ENCODE measurements around the gene RAMP1. TPM values are rescaled to one million over a fixed set of nuclear protein-coding genes. Genes with fewer than 3 reads are reported as not detected.

Gene RAMP1
- total RNA-seq, 1 donor from 2014 or later = 26.3 TPM

DNA sequence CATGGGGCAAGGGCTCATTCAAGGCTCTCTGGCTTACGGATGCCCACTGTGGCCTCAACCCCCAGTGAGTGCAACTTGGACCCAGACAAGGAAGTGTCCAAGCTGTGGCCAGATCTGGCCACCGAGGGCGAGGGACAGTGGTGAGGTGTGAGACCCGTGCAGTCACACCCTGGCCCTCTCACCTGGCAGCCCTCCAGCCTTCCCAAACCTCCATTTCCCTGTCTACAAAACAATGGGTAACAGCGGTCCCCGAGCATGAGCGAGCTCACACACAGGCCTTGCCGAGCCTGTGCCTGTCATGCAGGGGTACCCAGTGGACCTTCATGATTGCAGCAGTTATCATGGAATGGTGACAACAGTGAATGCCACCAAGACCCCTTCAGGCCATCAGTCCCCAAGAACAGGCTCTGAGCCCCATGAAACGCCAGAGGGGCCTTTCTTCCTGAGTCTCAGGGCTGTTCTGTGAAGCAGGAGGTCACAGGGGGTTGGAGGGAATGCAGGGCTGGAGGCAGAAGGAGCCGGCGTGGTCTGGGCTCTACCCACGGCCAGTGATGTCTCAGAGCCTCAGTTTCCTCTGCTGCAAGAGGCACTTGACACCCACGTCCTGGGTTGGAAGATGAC lies 49.8 kb downstream of the RAMP1 start:
- ATAC-seq (no peak), DNase-seq (ENCODE audit: low spot score) (peak; percentile 51)
- intact Hi-C loops (cut with DNase I) = no loop called here

DNA sequence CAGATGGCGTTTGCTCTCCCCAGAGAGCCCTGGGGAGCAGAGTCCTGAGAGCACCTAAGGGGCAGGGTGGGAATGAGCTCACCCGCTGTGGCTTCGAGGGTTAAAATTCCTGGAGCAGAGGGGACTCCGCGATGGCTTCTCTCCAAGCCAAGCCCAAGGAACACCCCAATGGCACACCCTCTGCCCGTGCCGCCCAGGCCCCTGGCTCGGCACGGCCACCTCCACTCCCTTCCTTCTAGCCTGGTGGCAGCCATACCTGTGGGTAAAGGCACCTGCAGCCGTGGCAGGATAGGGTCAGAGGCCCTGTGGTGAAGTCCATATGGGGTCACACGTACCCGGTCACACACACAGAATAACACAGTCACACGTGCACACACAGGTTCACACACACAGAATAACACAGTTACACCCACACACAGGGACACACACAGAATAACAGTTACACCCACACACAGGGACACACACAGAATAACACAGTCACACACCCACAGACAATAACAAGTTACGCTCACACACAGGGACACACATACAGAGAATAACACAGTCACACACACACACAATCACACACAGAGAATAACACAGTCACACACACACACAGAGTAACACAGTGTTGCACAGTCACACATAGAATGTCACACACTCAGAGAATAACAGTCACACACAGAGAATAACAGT lies 50.5 kb downstream of the RAMP1 start:
- intact Hi-C loops (cut with DNase I) = no loop called here
- peak; percentile 49 for DNase-seq (ENCODE audit: low spot score)
- no peak for ATAC-seq

DNA sequence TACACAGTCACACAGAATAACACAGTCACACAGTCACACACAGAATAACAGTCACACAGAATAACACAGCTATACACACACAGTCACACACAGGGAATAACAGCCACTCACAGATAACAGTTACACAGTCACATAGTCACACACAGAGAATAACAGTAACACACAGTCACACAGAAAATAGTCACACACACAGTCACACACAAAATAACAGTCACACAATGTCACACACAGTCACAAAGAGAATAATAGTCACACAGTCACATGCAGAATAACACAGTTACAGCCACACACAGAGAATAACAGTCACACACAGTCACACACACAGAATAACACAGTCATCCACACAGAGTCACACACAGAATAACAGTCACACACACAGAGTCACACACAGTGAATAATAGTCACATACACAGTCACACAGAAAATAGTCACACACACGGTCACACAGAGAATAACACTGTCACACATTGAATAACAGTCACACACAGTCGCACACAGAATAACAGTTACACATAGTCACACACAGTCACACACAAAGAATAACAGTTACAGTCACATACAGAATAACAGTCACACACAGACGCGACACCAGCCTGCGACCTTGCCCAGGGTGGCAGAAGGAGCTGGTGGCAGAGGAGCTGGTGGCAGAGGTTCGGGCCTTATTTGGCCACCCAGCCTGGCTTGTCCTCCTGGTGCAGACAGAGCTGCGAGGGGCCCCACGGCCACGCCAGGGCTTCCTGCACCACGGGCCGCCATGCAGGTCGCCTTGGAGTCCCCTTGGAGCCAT lies 51.3 kb downstream of the RAMP1 start:
- intact Hi-C loops (cut with DNase I) = no loop called here
- ATAC-seq (no peak), DNase-seq (ENCODE audit: low spot score) (peak; percentile 45)

DNA sequence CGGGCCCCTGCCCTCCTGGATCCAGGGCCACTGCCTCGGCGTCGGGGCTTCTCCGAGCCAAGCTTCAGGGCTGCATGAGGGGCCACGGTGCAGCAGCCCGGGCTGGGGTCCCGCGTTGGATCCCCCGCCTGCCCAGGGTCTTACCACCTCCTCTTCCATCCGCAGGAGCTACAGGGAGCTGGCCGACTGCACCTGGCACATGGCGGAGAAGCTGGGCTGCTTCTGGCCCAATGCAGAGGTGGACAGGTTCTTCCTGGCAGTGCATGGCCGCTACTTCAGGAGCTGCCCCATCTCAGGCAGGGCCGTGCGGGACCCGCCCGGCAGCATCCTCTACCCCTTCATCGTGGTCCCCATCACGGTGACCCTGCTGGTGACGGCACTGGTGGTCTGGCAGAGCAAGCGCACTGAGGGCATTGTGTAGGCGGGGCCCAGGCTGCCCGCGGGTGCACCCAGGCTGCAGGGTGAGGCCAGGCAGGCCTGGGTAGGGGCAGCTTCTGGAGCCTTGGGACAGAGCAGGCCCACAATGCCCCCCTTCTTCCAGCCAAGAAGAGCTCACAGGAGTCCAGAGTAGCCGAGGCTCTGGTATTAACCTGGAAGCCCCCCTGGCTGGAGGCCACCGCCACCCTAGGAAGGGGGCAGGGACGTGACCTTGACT lies 52.1 kb downstream of the RAMP1 start:
- DNase-seq (ENCODE audit: low spot score) (peak; percentile 54), ATAC-seq (no peak)
- intact Hi-C loops (cut with DNase I) = no loop called here

DNA sequence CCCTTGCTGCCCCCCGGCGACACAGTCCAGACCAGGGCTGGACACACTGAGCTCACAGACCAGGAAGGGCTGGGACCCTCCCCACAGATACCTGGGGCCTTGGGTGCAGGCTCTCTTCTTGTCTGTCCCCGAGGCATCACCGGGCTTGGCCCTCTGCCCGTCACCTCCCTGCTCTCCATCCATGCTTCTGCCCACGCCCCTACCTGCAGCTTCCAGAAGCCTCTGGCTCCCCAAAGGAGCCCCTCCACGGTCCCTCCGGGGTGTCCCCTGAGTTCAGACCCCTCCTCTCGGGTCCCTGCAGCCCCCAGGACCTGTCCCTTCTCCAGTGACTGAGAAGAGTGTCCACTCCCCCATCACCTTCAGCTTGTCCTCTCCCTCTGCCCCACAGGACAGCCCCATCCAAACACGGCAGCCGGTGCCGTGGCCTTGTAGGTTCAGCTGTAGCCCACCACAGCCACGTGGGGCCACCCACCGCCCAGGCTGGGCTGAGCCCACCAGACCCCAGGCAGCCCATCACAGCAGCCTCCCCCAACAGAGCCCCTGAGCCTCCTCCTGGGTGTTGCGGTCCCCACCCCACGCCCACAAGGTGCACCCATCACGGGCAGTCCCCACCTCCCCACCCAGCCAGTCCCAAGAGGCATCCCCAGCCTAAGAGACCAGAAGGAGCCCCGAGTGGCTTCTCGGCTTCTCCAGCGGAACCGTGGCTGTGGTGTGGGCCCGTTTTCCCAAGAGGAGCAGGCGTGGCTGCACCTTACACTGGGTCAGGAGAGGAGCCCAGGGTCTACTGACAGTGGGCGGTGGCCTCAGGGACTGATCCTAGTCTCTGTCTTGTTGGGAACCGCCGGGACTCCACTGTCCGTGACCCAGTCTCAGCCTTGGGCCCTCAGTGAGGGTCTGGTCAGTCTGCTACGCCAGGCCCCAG lies 53.1 kb downstream of the RAMP1 start:
- DNase-seq (ENCODE audit: low spot score) = peak; percentile 50
- intact Hi-C loops (cut with DNase I) = no loop called here
- no peak for ATAC-seq

DNA sequence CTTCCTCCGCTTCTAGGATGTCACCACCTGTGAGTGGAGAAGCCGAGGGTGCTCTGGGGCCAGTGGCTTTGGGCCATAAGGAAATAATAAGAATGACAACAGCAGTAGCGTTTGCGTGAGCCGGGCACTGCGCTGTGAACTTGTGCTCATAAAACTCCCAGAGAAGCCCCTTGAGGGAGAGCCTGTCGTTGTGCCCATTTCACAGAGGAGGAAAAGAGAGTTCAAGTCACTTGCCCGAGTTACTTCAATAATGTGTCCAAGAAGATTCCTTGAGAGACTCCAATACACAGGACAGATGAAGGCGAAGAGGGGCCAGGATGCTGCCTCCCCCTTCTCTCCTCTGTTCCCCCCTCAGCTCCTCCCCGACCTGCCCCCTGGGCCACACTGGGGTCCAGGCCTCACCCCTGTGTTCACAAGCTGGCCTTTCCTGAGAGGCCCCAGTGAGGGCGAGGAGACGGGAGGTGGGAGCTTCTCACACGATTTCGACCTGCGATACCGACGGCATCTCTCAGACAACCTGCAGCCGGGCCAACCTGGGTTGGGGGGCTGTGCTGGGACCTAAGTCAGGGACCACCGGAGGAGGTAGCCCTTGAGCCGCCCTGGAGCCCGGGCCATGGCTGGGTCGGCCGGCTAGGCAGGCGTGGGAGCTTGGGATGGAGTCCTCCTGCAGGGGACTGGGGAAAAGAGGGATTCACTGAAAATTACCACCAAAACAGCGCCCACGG lies 53.9 kb downstream of the RAMP1 start:
- DNase-seq (ENCODE audit: low spot score) = peak; percentile 49
- intact Hi-C loops (cut with DNase I) = no loop called here
- no peak for ATAC-seq

DNA sequence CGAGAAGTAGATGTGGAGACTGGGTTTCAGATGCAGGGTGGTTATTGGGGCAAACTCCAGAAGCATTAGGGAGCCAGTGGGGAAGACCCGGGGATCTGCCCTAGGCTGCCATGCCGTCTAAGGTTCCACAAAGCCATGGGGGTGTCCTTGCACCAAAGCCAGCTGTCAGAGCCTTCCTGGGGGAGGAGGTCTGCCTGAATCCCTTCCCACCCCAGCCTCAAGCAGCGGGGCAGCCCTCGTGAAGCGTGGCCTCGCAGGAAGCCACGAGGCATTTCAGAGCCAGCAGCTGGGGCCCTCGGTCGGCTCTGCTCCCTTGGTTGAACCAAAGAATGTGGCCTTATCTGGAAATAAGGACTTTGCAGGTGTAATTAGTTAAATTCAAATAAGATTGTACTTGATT lies 56.2 kb downstream of the RAMP1 start:
- ATAC-seq (no peak), DNase-seq (ENCODE audit: low spot score) (peak; percentile 42)
- intact Hi-C loops (cut with DNase I) = no loop called here

DNA sequence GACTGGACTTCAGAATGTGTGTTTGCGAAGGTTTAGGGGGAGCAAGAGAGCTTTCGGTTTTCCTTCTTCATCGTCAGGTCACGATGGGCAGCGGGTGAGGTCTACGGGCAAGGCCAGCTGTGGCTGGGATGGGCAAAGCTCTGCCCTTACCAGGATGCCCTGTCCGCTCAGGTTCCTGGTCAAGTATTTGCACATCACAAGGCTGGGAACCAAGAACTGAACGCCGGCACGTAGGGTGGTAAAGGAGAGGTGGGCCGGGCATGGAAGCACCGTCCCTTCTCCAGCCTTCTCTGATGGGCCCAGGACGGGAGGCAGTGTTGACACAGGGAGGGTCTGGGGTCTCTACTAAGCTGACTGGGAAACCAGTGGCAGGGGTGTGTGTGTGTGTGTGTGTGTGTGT lies 56.9 kb downstream of the RAMP1 start:
- intact Hi-C loops (cut with DNase I) = no loop called here
- peak; percentile 43 for DNase-seq (ENCODE audit: low spot score)
- ATAC-seq = no peak

DNA sequence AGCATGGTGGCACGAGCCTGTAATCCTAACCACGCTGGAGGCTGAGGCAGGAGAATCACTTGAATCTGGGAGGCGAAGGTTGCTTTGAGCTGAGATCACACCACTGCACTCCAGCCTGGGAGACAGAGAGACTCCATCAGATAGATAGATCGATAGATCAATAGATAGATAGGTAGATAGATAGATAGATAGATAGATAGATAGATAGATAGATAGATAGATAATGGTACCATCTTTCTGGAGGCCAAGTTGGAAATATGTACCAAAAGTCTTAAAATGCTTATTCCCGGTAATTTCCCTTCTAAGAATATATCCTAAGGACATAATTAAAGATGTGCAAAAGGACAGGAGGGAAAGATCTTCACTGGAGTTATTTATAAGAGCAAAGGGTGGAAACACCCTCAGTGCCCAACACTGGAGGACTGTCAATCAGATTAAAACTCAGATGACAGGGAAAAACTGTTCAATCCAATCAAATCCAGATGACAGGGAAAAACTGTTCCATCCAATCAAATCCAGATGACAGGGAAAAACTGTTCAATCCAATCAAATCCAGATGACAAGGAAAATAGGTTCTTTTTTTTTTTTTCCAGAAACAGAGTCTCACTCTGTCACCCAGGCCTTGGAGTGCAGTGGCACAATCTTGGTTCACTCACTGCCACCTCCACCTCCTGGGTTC lies 58.4 kb downstream of the RAMP1 start:
- intact Hi-C loops (cut with DNase I) = no loop called here
- ATAC-seq = no peak

DNA sequence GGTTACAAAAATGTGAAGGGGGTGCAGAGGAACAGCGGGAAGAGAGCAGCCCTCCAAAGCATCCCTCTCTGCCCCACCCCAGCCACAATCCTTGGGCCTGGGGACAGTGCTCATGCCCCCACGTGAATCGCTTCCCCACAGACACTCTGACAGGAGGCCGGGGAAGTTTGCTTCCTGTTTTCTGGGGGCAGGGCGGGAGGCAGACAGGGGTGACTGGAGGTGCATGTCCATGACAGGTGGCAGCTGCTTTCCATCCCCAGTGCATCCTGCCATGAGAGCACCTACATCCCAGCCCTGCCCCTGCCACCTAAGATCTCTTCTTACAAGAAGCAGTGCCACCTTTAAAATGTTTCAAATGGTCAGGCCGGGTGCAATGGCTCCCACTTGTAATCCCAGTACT lies 60.2 kb downstream of the RAMP1 start:
- ATAC-seq = no peak

More for the DNA sequence above, 58.4 kb downstream of the RAMP1 start:
- peak; percentile 18 for DNase-seq (ENCODE audit: low spot score)

DNA sequence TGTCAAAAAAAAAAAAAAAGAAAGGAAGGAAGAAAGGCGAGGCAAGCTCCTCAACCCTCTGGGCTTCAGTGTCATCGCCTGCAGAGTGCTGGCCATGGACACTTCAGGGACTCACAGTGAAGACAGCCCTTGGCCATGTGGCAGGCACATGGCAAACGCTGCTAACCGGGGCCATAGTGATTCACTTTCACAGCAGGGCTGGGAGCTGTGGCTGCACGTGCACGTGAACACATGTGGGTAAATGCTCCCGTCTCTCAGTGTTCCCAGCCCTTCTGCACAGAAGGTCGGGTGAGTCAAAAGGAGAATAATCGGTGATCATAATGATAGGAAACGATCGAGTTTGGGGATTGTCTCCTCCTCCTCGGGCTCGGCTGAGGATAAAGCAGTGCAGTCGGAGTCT lies 61.2 kb downstream of the RAMP1 start:
- intact Hi-C loops (cut with DNase I) = loop anchor here (5.0 kb wide), 1 partner anchor 958 kb away; no protein-coding TSS in a partner anchor

More for the DNA sequence above, 60.2 kb downstream of the RAMP1 start:
- intact Hi-C loops (cut with DNase I) = no loop called here
- peak; percentile 60 for DNase-seq (ENCODE audit: low spot score)

DNA sequence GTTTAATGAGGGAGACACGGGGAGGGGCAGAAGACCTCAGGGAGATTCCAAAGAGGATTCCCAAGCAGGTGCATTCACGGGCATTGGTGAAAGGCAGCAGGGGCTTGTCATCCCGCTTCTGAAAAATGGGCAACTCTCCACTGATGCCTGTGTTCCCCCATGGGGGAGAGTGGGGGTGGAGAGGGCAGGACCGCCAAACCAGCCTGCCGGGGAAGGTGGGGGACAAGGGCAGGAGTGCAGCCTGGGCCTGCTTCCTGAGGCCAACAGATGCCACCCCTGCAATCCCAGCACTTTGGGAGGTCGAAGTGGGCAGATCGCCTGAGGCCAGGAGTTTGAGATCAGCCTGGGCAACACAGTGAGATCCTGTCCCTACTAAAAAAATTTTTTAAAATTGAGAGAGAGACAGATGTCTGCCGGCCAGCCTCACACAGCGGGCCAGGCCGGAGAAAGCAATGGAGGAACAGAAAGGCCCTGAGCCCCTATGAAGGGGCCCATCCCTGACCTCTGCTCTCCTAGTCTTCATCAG lies 62.6 kb downstream of the RAMP1 start:
- intact Hi-C loops (cut with DNase I) = loop anchor here (5.0 kb wide), 1 partner anchor 960 kb away; no protein-coding TSS in a partner anchor
- DNase-seq (ENCODE audit: low spot score) = peak; percentile 49
- ATAC-seq = no peak

More for the DNA sequence above, 61.2 kb downstream of the RAMP1 start:
- no peak for ATAC-seq
- peak; percentile 36 for DNase-seq (ENCODE audit: low spot score)

DNA sequence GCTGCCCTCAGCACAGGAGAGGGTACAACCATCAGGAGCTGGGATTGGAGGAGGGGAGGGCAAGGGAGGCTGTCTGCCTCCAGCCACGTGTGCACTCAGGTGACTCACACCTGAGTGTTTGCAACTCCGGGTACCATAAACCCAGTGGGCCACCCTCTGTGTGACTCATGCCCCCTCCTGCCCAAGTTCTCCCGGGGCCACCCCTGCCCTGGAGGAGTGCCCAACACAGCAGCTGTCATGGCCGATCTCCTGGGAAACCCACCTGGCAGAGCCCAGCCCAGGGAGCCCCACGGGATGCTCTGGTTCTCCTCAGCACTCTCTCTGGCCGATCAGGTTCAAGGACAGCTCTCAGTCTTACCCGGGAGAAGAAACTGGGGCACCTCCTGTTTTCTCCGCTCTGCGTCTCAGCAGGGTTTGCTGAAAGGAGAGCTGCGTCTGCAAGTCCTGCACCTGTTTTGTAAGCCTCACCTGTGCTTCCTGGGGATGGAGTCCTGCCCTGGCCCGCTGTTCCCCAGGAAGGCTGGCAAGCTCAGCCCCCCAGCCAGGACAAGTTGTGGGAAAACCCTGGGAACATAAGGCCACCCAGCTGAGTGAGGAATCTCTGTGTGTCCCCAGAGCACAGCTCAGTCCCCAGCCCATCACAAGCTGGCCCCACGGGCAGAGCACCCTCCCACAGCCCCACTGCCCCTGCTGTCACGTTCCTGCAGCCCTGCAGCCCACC lies 63.4 kb downstream of the RAMP1 start:
- DNase-seq (ENCODE audit: low spot score) (peak; percentile 55), ATAC-seq (peak; percentile 36)
- intact Hi-C loops (cut with DNase I) = loop anchor here (5.0 kb wide), 1 partner anchor 960 kb away; no protein-coding TSS in a partner anchor

DNA sequence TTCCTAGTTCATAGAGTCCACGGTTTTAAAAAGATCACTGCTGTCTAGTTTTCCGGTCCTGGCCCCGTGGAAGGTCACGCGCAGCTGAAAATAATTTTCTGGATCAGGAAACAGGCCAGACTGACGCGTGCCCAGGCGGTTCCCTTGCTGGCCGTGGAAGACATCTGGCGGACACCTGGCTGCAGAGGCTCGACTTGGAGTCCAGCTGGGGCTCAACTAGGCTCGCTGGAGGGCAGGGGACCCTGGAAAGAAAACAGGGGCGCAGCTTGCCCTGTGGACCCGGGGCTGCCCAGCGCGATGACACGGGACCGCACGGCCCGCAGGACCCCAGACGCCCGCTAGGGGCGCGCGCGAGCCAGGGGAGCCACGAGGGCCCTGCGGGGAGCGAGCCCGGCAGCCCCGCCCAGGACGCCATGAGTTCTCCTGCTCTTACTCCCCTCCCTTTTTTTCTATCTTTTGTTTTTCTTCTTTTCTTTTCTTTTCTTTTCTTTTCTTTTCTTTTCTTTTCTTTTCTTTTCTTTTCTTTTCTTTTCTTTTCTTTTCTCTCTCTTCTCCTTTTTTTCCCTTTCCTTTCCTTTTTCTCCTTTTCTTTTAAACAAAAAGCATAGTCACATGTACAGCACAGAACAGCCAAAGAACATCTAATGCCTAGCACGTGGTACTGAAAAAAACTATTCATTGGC lies 64.2 kb downstream of the RAMP1 start:
- ATAC-seq (peak; percentile 94), DNase-seq (ENCODE audit: low spot score) (peak; percentile 87)
- intact Hi-C loops (cut with DNase I) = loop anchor here (5.0 kb wide), 1 partner anchor 961 kb away; no protein-coding TSS in a partner anchor

DNA sequence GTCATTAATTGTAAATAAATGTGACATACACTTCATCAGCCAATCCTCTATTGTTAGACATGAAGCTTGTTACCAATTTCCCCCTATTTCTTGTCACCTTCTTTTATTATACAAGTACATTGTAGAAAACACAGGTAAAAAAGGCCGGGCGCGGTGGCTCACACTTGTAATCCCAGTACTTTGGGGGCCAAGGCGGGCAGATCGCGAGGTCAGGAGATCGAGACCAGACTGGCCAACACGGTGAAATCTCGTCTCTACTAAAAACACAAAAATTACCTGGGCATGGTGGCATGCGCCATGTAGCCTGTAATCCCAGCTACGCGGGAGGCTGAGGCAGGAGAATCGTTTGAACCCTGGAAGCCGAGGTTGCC lies 64.7 kb downstream of the RAMP1 start:
- intact Hi-C loops (cut with DNase I) = loop anchor here (5.0 kb wide), 1 partner anchor 962 kb away; no protein-coding TSS in a partner anchor
- ATAC-seq (no peak), DNase-seq (ENCODE audit: low spot score) (peak; percentile 53)

DNA sequence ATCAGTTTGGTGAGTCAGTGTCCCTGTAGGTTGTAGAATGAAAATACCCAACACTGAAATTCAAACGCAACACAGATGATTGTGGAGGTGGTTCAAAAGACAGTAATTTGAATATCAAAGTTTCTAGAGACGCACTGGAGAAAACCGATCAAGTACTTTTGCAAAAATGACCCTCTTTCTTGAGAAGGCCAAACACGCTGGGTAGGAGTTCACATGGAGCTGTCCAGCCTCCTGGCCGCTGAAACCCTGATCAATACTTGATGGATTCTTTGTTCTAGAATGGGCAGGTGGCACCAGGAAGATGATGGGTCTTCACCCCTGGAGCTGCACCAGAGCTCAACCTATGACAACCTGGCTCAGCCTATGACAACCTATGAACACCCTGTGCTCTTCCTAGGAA lies 67.7 kb downstream of the RAMP1 start:
- ATAC-seq = no peak
- intact Hi-C loops (cut with DNase I) = no loop called here

More for the DNA sequence above, 67.7 kb downstream of the RAMP1 start:
- DNase-seq (ENCODE audit: low spot score) = peak; percentile 22
